Neural cell (in vitro differentiated cells): ENCODE measurements around the gene CTNNA2. TPM values are rescaled to one million over a fixed set of nuclear protein-coding genes. Genes with fewer than 3 reads are reported as not detected.

ENCODE experiments used
- H2AFZ ChIP-seq: fragments of 200-600, 300-800 bp; sonication (generic), shearing (Covaris generic); 2 replicates; pipeline ENCODE4 v1.6.0; 2014; ENCODE audit warnings: low read depth, mild to moderate bottlenecking, antibody characterized with exemption, low read length, moderate library complexity
- H3F3A ChIP-seq: fragments of 200-600 bp; shearing (Covaris generic); 2 replicates; pipeline ENCODE4 v1.6.1; 2016; ENCODE audit warnings: mild to moderate bottlenecking, moderate library complexity, mixed read lengths, antibody characterized with exemption, low read length; ENCODE audit not compliant: insufficient read depth, poor library complexity, severe bottlenecking
- H3K27ac ChIP-seq: fragments of 200-600, 300-800 bp; sonication (generic), shearing (Covaris generic); 2 replicates; pipeline ENCODE4 v1.5.1; 2014; ENCODE audit warnings: mild to moderate bottlenecking, low read length, moderate library complexity
- H3K27me3 ChIP-seq: fragments of 300-800, 200-600 bp; sonication (generic), shearing (Covaris generic); 2 replicates; pipeline ENCODE4 v1.6.0; 2014; ENCODE audit warnings: mild to moderate bottlenecking, low read depth, low read length, moderate library complexity; ENCODE audit not compliant: insufficient read depth
- H3K36me3 ChIP-seq: fragments of 300-800, 200-600 bp; sonication (generic), shearing (Covaris generic); 2 replicates; pipeline ENCODE4 v1.5.1; 2014; ENCODE audit warnings: mild to moderate bottlenecking, antibody characterized with exemption, low read length, moderate library complexity; ENCODE audit not compliant: insufficient read depth
- H3K4me2 ChIP-seq: fragments of 300-800, 200-600 bp; sonication (generic), shearing (Covaris generic); 2 replicates; pipeline ENCODE4 v1.6.0; 2014; ENCODE audit warnings: mild to moderate bottlenecking, low read length
- H3K4me3 ChIP-seq: fragments of 300-800, 200-600 bp; sonication (generic), shearing (Covaris generic); 2 replicates; pipeline ENCODE4 v1.5.1; 2014; ENCODE audit warnings: mild to moderate bottlenecking, low read length, moderate library complexity
- H3K79me2 ChIP-seq: fragments of 200-600 bp; shearing (Covaris generic); replicated peaks from 2 replicates; pipeline ENCODE4 v1.6.0; 2014; ENCODE audit warnings: mild to moderate bottlenecking, low read length, moderate library complexity; ENCODE audit not compliant: insufficient read depth
- H3K9ac ChIP-seq: fragments of 300-800, 200-600 bp; sonication (generic), shearing (Covaris generic); 2 replicates; pipeline ENCODE4 v1.6.1; 2016; ENCODE audit warnings: mild to moderate bottlenecking, low read length, mixed read lengths
- H3K9me2 ChIP-seq: fragments of 200-600 bp; shearing (Covaris generic); 2 replicates; pipeline ENCODE4 v1.6.1; 2016; ENCODE audit warnings: mild to moderate bottlenecking, low read length, mixed read lengths; ENCODE audit not compliant: insufficient read depth
- H3K9me3 ChIP-seq: fragments of 200-600, 300-800 bp; sonication (generic), shearing (Covaris generic); 2 replicates; pipeline ENCODE4 v1.6.1; 2016; ENCODE audit warnings: mild to moderate bottlenecking, mixed run types, low read length, moderate library complexity, mixed read lengths
- H4K20me1 ChIP-seq: fragments of 200-600 bp; shearing (Covaris generic); 2 replicates; pipeline ENCODE4 v1.6.1; 2016; ENCODE audit warnings: mild to moderate bottlenecking, mixed run types; ENCODE audit not compliant: insufficient read depth
- CTCF ChIP-seq: fragments of 450-650 bp; IDR thresholded peaks from 2 replicates; pipeline ENCODE4 v1.5.1; 2014; ENCODE audit warnings: antibody characterized with exemption, mild to moderate bottlenecking, moderate library complexity; ENCODE audit not compliant: poor library complexity, severe bottlenecking
- EP300 ChIP-seq: fragments of 450-650 bp; conservative IDR thresholded peaks from 2 replicates; pipeline ENCODE4 v1.6.1; 2014; ENCODE audit warnings: antibody characterized with exemption, mild to moderate bottlenecking, moderate library complexity; ENCODE audit not compliant: poor library complexity, severe bottlenecking
- EZH2 ChIP-seq: fragments of 200-600, 300-800 bp; shearing (Covaris generic), sonication (generic); IDR thresholded peaks from 2 replicates; pipeline ENCODE4 v1.6.1; 2014; ENCODE audit warnings: antibody characterized with exemption, low read length, borderline replicate concordance, mild to moderate bottlenecking; ENCODE audit not compliant: insufficient read depth, poor library complexity, severe bottlenecking
- MXI1 ChIP-seq: fragments of 450-650 bp; conservative IDR thresholded peaks from 2 replicates; pipeline ENCODE4 v1.6.1; 2014; ENCODE audit warnings: antibody characterized with exemption, mild to moderate bottlenecking; ENCODE audit not compliant: poor library complexity, severe bottlenecking
- POLR2AphosphoS5 ChIP-seq: IDR thresholded peaks from 2 replicates; pipeline ENCODE4 v1.6.1; 2012
- RAD21 ChIP-seq: fragments of 450-650 bp; conservative IDR thresholded peaks from 2 replicates; pipeline ENCODE4 v1.6.1; 2014; ENCODE audit warnings: antibody characterized with exemption, mild to moderate bottlenecking, moderate library complexity
- REST ChIP-seq: IDR thresholded peaks from 2 replicates; pipeline ENCODE4 v1.6.1; 2012; ENCODE audit warnings: borderline replicate concordance
- SMC3 ChIP-seq: fragments of 450-650 bp; conservative IDR thresholded peaks from 2 replicates; pipeline ENCODE4 v1.6.1; 2014; ENCODE audit warnings: antibody characterized with exemption, mild to moderate bottlenecking, moderate library complexity; ENCODE audit not compliant: poor library complexity
- TAF1 ChIP-seq: IDR thresholded peaks from 2 replicates; pipeline ENCODE4 v1.6.1; 2012; ENCODE audit warnings: low read depth
- polyA plus RNA-seq: library from polyadenylated mRNA; depleted of rRNA; stranded (reverse); fragments of >200 nt; gene quantifications from 2 replicates; pipeline ENCODE4 v1.2.3, GENCODE V29; 2014

The CTNNA2 gene
- polyA plus RNA-seq, 1 donor from 2014 or later, result 194 TPM

DNA sequence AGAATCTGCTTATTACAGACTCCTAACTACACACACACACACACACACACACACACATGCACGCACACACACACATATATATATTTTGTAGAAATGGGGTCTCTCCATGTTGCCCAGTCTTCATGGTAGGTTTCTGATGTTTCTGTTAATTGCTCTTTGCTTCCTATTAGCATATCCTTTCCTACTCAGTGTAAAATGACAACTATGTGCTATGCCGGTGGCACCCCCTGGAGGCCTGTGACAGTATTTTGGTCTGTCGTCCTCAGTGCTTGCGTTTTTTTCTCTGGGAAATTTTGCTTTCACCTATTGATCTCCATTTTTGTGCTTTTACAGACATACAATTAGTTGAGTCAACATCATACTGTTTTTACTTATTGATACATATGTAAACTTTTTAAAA is 469.6 kb downstream of the CTNNA2 start:
- Histone ChIP-seq H2AFZ (no peak overlapping the region), H3K27me3 (no peaks in the 10 kb centered on the region), H3K9ac (no peak overlapping the region), H4K20me1 (no peaks in the 10 kb centered on the region), H3K36me3 (no peaks in the 10 kb centered on the region), H3K4me3 (no peak overlapping the region), H3K4me2 (no peak overlapping the region), H3K9me3 (no peaks in the 10 kb centered on the region), H3K9me2 (no peaks in the 10 kb centered on the region), H3K27ac (no peak overlapping the region), H3K79me2 (no peaks in the 10 kb centered on the region), H3F3A (no peaks in the 10 kb centered on the region)
- no peak for TF ChIP-seq POLR2AphosphoS5
- TF ChIP-seq RAD21, result no peak
- no peak for TF ChIP-seq EP300
- TF ChIP-seq SMC3, result no peak
- no peak for TF ChIP-seq REST
- no peak for TF ChIP-seq TAF1
- no peak for TF ChIP-seq CTCF
- no peak for TF ChIP-seq EZH2
- TF ChIP-seq MXI1, result no peak

DNA sequence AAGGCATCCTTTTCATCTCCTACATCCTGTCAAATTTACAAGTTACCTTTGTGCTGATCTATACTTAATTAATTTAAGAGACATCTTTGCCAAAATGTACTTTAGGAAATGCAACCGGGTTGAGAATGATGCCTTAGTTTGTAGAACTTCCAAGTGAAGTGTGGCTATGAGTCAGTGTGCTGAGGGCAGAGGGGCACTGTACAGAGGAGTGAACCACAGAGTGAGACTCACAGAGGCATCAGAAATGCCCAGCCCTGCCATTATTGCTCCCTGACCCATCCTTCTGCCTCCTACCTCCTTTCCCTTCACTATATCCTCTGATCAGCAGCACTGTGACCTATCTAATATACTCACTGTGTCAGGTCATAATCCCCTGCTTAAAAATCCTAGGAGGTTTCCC is 471.6 kb downstream of the CTNNA2 start:
- H3F3A ChIP-seq, result no peaks in the 10 kb centered on the region
- H3K9ac ChIP-seq, result no peak overlapping the region
- no peaks in the 10 kb centered on the region for H3K9me2 ChIP-seq
- H3K4me3 ChIP-seq, result no peak overlapping the region
- H4K20me1 ChIP-seq, result no peaks in the 10 kb centered on the region
- no peaks in the 10 kb centered on the region for H3K79me2 ChIP-seq
- H3K27me3 ChIP-seq, result no peaks in the 10 kb centered on the region
- no peak for TF ChIP-seq CTCF
- TF ChIP-seq EP300, result no peak
- no peak for TF ChIP-seq EZH2
- H2AFZ ChIP-seq, result no peak overlapping the region
- H3K36me3 ChIP-seq, result no peaks in the 10 kb centered on the region
- H3K9me3 ChIP-seq, result no peaks in the 10 kb centered on the region
- no peak overlapping the region for H3K4me2 ChIP-seq
- no peak overlapping the region for H3K27ac ChIP-seq
